HG03135 (cell line): Measurements from ENCODE around the gene CHST9.

Experiments used
- ATAC-seq: cut with Tn5 transposase; IDR thresholded peaks from one replicate; pipeline ENCODE4 v1.9.1; 2021; ENCODE audit warnings: mild to moderate bottlenecking, moderate library complexity; ENCODE audit not compliant: unreplicated experiment

The CHST9 gene

DNA sequence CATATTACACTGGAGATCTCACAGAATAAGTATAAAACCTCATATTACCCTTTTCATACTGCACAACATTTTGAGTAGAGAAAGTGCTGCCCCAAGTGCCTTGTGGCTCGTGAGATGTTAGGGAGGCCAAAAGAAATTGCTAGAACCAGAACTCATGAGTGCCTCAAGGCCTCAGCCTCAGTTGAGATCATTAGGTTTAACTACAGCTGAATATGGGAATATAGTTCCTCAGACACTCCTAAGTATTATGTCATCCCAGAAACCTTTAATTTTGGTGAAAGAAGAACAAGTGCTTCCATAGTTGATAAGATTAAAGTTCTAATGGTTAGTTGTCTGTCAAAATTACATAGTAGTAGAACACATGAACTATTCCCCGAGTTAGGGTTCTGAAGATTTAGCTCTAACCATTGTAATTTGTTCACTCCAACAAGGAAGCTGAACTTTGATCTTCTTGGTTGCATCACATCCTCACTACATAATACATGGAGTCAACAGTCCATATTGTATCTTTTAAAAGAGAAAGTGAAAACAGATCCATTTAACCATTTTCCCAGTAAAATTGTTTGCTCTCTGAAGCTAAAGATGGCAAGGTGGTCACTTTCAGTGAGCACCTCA is 310.0 kb downstream of the CHST9 start:
- ATAC-seq: no peak

DNA sequence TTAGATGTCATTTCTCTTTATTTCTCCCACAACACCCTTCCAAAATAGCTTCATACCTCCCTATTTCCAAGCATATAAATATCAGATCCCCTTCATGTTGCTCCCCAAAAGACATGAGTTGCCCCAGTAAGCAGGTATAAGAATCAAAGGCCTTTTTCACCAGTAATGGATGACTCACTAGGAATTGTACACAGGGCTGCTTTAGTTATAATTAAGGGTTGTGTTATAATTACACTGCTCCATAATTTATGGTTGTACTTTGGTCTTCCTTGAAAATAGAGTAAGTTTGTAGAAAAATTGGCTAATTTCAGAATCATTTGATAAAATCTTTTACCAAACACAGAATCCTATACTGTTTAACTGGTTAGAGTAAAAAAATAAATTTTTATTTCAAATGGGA is 310.8 kb downstream of the CHST9 start:
- no peak for ATAC-seq

DNA sequence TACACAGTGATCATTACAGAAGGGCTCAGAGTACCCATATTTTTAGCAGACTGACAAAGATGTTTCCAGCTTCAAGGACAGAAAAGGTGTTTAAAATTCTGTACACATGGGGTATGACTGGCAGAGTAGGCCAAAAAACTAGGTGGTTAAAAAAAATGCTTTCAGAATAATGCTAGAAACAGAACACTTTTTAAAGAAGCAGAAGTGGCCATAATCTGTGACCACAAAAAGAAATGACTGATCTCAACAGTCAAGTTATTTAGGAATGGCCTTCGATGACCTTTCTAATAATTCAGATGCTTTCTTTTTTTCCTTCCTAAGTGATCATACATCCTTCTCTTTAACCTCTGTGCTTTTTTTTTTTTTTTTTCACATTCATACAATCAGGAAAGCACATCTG is 315.5 kb downstream of the CHST9 start:
- no peak for ATAC-seq

DNA sequence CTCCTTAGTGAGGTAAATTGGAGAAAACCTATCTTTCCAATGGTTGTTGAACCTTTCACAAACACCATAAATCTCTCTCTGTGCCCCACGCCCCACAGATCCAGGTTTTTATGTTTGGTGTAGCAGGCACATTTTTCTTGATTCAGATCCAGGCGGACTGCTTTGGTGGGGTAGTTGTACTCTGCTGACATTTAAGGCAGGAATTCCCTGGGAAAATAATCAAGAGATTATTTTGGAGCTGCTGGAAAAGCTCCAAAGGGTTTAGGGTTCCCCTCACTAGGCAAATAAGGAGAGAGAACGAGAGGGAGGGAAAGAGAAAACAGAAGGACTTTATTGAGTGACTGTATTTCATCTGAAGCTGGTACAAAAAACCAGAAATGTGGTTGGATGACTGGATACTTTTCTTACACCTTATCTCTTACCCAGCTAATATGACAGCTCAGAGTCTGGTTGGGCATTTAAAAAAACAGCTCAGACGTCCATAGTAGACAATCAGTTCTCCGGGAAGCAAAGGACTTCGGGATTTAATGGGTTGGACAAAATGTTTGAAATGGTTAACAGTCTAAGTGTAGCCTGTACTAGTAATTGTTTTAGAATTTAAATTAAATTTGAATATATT is 316.0 kb downstream of the CHST9 start:
- no peak for ATAC-seq

DNA sequence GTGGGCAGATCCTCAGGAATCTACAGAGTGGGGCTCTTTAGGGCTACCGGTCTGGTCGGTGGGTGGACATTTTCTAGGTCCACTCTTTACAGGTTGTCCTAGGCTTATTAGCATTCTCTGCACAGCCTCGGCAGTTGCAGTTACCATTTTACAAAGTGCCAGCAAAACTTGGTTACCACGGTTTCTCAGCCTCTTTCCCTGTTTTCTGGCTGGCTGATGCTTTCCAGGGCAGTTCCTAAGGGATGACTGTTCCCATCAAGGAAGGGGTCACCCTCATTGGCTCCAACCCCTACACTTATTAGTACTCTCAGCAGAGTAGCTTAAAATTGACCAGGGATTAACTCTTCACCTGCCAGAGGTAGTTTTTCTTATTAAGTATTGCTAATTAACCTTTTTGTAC is 317.6 kb downstream of the CHST9 start:
- ATAC-seq: no peak

DNA sequence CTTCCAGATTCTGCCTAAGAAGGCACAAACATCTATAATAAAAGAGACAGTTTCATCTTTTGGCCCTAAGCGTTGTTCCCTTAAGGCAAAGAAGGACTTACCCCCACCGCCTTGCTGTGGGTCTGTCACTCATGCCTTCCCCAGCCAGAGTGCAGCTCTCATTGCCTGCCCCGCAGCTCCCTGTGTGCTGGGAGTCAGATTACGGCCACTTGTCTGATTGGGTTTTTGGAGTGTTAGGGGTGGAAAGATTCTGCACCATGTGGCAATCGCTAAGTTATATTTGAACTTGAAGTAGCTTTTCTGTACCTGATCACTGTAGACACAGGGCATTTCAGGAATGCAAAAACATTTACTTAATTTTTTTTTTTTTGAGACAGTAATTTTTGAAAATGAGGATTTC is 319.6 kb downstream of the CHST9 start, which contains the start of gene AQP4:
AQP4 (minus strand) TSS at position 151 of the 400 bp plus-strand sequence; CDS start at position 133, 18 bp downstream.
- ATAC-seq: no peak

DNA sequence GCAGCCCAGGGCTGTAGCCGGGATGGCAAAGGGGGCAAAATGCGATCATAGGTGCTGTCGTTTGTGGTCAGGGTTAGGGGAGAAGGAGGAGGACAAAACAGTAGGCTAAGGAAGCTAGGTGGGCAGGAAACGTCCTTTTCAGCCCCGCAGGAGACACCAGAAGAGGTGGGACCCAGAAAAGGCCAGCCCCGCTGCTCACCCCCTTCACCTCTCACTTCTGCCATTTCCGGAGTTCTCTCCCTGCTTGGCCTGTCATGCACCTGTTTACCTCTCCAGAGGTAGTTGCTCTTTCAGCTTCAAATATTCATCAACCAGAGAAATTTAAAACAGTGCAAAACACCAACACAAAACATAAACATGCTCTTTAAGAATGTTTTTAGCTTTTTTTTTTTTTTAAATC is 320.4 kb downstream of the CHST9 start:
- no peak for ATAC-seq

DNA sequence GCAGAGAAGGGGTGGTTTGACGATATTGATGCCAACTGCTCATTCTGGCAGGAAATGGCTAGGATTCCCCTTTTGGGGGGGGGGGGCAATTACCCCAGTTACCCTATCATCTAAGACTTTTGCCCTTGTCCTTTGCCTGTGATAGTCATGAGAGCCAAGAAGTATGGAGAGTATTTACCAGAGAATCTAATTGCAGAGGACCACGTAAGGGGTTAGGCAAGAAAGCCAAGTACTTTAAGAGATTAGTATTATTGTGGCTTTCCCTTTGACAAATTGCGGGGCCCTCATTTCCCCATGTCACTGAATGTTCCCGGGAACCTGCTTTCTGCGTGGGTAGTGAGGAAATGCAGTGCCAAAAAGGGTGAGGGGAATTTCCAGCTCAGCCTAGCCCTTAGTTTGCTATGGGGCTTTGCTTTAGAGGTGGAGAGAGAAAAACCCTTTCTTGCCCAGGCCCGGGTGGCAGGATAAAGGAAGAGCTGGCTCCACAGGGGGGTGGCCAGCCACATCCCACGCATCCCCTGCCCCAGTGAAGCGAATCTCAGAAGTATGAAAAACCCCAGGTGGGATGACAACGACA is 321.1 kb downstream of the CHST9 start:
- no peak for ATAC-seq

DNA sequence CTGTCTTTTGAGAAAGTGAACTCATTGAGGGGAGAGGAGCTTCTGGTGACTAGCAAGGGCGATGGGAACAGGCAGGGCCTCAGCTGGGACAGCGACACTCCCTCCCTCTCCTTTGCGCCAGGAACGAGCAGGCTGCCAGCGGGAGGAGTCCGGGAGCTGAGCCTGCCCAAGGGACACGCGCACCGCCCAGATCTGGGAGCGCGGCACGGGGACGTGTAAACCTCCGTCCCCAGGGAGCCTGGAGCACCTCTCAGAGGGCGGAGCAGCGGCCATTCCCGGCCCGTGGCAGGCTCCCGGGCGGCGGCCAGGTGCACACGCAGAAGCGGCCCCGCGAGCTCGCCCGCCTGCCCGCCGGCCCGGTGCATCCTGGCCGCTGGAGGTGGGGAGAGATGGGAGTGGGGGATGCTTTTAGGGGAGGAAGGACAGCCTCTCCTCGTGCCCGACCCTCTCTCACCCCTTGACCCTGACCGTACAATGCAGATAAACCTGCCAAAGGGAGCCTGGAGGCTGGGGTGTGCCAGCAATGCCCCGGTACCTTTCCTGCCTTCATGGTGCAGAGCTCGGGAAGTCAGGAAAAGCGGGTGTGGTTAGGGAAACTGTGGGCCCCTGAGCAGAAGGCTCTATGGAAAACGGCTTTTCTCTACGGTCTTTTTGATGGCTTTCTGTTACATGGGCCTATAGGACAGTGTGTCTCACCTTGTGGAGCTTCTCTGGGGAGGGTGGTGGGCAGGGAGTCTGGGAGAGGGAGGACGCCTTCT is 321.8 kb downstream of the CHST9 start:
- no peak for ATAC-seq

DNA sequence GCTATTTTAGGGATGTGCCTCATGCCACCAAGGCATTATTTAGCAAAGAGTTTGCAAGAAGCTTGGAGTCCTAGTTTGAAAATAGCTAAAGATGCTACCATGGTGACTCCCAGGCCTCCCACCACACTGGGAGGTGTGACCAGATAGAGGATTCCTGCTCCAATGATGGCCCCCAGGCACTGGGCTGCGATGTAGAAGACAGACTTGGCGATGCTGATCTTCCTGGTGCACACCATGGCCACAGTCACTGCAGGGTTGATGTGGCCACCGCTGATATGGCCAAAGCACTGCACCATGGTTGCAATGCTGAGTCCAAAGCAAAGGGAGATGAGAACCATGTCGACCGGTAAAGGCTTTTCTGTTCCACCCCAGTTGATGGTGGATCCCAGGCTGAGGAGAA is 323.0 kb downstream of the CHST9 start:
- ATAC-seq: no peak
